HepG2 (cell line): ENCODE data around the gene AJUBA. TPM values are rescaled to one million over a fixed set of nuclear protein-coding genes. Genes with fewer than 3 reads are reported as not detected.

Experiments
- CC2D1A ChIP-seq: sonication (generic); formaldehyde crosslinking; IDR thresholded peaks from 2 replicates; pipeline ENCODE4 v1.8.1; 2023; ENCODE audit warnings: mild to moderate bottlenecking, missing genetic modification reagents
- FOSL2 ChIP-seq: sonication (generic); formaldehyde crosslinking; IDR thresholded peaks from 2 replicates; pipeline ENCODE4 v1.4.0; 2020; ENCODE audit warnings: missing genetic modification reagents
- HNRNPL ChIP-seq: fragments of 200-400 bp; formaldehyde crosslinking; IDR thresholded peaks from 2 replicates; pipeline ENCODE4 v1.6.1; 2017; ENCODE audit warnings: mild to moderate bottlenecking, low read depth, low read length
- IKZF4 ChIP-seq: sonication (generic); formaldehyde crosslinking; IDR thresholded peaks from 2 replicates; pipeline ENCODE4 v1.5.1; 2020; ENCODE audit warnings: borderline replicate concordance, mild to moderate bottlenecking, low read depth, missing genetic modification reagents; ENCODE audit errors: not compliant biosample characterization
- JUNB ChIP-seq: sonication (generic); formaldehyde crosslinking; IDR thresholded peaks from 2 replicates; pipeline ENCODE4 v1.8.0; 2022; ENCODE audit warnings: missing genetic modification reagents, mild to moderate bottlenecking, borderline replicate concordance
- REPIN1 ChIP-seq: sonication (generic); formaldehyde crosslinking; IDR thresholded peaks from 2 replicates; pipeline ENCODE4 v1.8.0; 2022; ENCODE audit warnings: missing genetic modification reagents, low read depth, mild to moderate bottlenecking, borderline replicate concordance
- SIN3B ChIP-seq: fragments of 150-350 bp; IDR thresholded peaks from 2 replicates; pipeline ENCODE4 v1.6.1; 2014; ENCODE audit warnings: low read length
- SMC3 ChIP-seq: IDR thresholded peaks from 2 replicates; pipeline ENCODE4 v1.6.1; 2011; ENCODE audit warnings: low read length, improper control_type of control experiment
- ZNF567 ChIP-seq: sonication (generic); formaldehyde crosslinking; IDR thresholded peaks from 2 replicates; pipeline ENCODE4 v1.8.1; 2023; ENCODE audit warnings: mild to moderate bottlenecking, missing genetic modification reagents, borderline replicate concordance
- ZNF598 ChIP-seq: sonication (generic); formaldehyde crosslinking; IDR thresholded peaks from 2 replicates; pipeline ENCODE4 v1.5.1; 2020; ENCODE audit warnings: mild to moderate bottlenecking, missing genetic modification reagents, borderline replicate concordance
- ZNF816 ChIP-seq: sonication (generic); formaldehyde crosslinking; IDR thresholded peaks from 2 replicates; pipeline ENCODE4 v1.8.0; 2022; ENCODE audit warnings: missing genetic modification reagents, mild to moderate bottlenecking, borderline replicate concordance
- polyA plus RNA-seq, 8 experiments: library from polyadenylated mRNA; depleted of rRNA in 3 of 8; stranded (reverse) in 7 of 8; unstranded in 1 of 8; fragments of >200 nt; fragmentation: Illumina TruSeq in 4 of 8; extraction: Trizol in 4 of 8; gene quantifications; 2 replicates each; pipeline versions ENCODE4 v1.2.1 to v1.2.3, GENCODE V29; 2011 to 2016; ENCODE audit warnings: low read depth in 4 of 8, missing spikeins in 1 of 8, mixed read lengths in 1 of 8; ENCODE audit not compliant: insufficient read depth in 1 of 8
- total RNA-seq, 5 experiments: library from RNA; depleted of rRNA; stranded (reverse); fragments of >200 nt; fragmentation: Illumina TruSeq; extraction: Trizol; gene quantifications; 2 replicates each; pipeline ENCODE4 v1.2.3, GENCODE V29; 2016; ENCODE audit warnings: low read depth in 1 of 5
- TF ChIP-seq, protein P1 (sequence below): sonication (generic); formaldehyde crosslinking; conservative IDR thresholded peaks from 2 replicates; pipeline ENCODE4 v1.4.0; 2020; ENCODE audit warnings: missing genetic modification reagents
- TF ChIP-seq, protein P2 (sequence below): sonication (generic); formaldehyde crosslinking; IDR thresholded peaks from 2 replicates; pipeline ENCODE4 v1.4.0; 2020; ENCODE audit warnings: mild to moderate bottlenecking, missing genetic modification reagents
- TF ChIP-seq, protein P3 (sequence below): sonication (generic); formaldehyde crosslinking; IDR thresholded peaks from 2 replicates; pipeline ENCODE4 v1.8.1; 2022; ENCODE audit warnings: low read depth, mild to moderate bottlenecking, missing genetic modification reagents
- TF ChIP-seq, protein P4 (sequence below): sonication (generic); formaldehyde crosslinking; conservative IDR thresholded peaks from 2 replicates; pipeline ENCODE4 v1.8.0; 2022; ENCODE audit warnings: mild to moderate bottlenecking, moderate library complexity, missing genetic modification reagents

Gene AJUBA
- total and polyA plus RNA-seq, 2 of the 13 experiments (the other 11 are each of a cell fraction or from before 2014, with no cell fraction given): 157 to 241 TPM

DNA sequence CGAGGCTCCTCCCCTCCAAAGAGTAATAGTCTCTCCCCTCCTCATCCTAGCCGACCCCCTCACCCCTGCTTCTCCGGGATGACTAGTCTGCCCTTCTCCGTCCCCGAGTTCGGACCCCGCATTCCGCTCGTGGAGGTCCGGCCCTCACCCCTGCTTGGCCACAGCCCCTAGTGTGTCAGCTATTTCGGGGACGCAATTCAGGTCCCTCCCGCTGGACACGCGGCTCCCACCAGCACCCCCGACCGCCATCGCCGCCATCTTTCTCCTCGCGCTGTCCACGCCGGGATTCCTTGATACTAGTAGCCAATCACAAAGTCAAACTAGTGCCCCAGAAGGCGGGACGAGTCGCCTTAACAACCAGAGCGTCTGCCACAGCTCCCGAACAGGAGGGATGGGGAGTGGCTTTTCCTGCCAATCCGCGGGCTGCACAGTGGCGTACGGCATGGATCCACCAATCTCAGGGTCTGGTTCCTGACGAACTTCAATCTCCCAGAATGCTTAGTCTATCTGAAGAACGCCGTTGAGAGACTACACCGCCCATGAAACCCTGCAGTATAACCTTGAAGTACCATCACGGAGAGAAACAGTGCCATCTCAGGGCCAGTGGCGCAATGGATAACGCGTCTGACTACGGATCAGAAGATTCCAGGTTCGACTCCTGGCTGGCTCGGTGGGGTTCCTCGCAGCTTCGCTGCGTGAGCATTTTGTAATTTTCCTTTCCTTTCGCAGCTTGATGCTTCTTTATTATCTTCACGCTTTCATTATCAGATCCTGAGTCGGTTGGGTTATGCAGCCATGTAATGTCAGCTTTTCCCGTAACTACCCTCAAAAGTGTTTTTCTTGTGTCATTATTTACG is 53.0 kb downstream of the AJUBA start, which contains the start of gene PRMT5 (continued):
- peak; percentile 81 for TF ChIP-seq FOSL2 (CRISPR knock-in tag)
- TF ChIP-seq, protein P1, sequence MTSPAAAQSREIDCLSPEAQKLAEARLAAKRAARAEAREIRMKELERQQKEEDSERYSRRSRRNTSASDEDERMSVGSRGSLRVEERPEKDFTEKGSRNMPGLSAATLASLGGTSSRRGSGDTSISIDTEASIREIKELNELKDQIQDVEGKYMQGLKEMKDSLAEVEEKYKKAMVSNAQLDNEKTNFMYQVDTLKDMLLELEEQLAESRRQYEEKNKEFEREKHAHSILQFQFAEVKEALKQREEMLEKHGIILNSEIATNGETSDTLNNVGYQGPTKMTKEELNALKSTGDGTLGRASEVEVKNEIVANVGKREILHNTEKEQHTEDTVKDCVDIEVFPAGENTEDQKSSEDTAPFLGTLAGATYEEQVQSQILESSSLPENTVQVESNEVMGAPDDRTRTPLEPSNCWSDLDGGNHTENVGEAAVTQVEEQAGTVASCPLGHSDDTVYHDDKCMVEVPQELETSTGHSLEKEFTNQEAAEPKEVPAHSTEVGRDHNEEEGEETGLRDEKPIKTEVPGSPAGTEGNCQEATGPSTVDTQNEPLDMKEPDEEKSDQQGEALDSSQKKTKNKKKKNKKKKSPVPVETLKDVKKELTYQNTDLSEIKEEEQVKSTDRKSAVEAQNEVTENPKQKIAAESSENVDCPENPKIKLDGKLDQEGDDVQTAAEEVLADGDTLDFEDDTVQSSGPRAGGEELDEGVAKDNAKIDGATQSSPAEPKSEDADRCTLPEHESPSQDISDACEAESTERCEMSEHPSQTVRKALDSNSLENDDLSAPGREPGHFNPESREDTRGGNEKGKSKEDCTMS (CRISPR knock-in tag): peak; percentile 81; the same call in 1 of the 2 replicates
- TF ChIP-seq ZNF567: peak; percentile 89
- TF ChIP-seq SIN3B: peak; percentile 86
- 0 out of 2 replicates have a peak, but pooled peaks have one; percentile 61 for TF ChIP-seq HNRNPL
- TF ChIP-seq, protein P2, sequence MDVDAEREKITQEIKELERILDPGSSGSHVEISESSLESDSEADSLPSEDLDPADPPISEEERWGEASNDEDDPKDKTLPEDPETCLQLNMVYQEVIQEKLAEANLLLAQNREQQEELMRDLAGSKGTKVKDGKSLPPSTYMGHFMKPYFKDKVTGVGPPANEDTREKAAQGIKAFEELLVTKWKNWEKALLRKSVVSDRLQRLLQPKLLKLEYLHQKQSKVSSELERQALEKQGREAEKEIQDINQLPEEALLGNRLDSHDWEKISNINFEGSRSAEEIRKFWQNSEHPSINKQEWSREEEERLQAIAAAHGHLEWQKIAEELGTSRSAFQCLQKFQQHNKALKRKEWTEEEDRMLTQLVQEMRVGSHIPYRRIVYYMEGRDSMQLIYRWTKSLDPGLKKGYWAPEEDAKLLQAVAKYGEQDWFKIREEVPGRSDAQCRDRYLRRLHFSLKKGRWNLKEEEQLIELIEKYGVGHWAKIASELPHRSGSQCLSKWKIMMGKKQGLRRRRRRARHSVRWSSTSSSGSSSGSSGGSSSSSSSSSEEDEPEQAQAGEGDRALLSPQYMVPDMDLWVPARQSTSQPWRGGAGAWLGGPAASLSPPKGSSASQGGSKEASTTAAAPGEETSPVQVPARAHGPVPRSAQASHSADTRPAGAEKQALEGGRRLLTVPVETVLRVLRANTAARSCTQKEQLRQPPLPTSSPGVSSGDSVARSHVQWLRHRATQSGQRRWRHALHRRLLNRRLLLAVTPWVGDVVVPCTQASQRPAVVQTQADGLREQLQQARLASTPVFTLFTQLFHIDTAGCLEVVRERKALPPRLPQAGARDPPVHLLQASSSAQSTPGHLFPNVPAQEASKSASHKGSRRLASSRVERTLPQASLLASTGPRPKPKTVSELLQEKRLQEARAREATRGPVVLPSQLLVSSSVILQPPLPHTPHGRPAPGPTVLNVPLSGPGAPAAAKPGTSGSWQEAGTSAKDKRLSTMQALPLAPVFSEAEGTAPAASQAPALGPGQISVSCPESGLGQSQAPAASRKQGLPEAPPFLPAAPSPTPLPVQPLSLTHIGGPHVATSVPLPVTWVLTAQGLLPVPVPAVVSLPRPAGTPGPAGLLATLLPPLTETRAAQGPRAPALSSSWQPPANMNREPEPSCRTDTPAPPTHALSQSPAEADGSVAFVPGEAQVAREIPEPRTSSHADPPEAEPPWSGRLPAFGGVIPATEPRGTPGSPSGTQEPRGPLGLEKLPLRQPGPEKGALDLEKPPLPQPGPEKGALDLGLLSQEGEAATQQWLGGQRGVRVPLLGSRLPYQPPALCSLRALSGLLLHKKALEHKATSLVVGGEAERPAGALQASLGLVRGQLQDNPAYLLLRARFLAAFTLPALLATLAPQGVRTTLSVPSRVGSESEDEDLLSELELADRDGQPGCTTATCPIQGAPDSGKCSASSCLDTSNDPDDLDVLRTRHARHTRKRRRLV: peak; percentile 91; the same call in 1 of the 2 replicates
- TF ChIP-seq REPIN1: peak; percentile 100
- TF ChIP-seq IKZF4: peak; percentile 96
- TF ChIP-seq JUNB (CRISPR knock-in tag): peak; percentile 79
- TF ChIP-seq, protein P3, sequence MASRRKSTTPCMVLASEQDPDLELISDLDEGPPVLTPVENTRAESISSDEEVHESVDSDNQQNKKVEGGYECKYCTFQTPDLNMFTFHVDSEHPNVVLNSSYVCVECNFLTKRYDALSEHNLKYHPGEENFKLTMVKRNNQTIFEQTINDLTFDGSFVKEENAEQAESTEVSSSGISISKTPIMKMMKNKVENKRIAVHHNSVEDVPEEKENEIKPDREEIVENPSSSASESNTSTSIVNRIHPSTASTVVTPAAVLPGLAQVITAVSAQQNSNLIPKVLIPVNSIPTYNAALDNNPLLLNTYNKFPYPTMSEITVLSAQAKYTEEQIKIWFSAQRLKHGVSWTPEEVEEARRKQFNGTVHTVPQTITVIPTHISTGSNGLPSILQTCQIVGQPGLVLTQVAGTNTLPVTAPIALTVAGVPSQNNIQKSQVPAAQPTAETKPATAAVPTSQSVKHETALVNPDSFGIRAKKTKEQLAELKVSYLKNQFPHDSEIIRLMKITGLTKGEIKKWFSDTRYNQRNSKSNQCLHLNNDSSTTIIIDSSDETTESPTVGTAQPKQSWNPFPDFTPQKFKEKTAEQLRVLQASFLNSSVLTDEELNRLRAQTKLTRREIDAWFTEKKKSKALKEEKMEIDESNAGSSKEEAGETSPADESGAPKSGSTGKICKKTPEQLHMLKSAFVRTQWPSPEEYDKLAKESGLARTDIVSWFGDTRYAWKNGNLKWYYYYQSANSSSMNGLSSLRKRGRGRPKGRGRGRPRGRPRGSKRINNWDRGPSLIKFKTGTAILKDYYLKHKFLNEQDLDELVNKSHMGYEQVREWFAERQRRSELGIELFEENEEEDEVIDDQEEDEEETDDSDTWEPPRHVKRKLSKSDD (CRISPR knock-in tag): peak; percentile 97
- no peak; the same call in 1 of the 2 replicates for TF ChIP-seq ZNF816 (CRISPR knock-in tag)
- TF ChIP-seq SMC3: peak; percentile 35; the same call in 1 of the 2 replicates
- peak; percentile 97; the same call in 1 of the 2 replicates for TF ChIP-seq ZNF598 (CRISPR knock-in tag)
- TF ChIP-seq, protein P4, sequence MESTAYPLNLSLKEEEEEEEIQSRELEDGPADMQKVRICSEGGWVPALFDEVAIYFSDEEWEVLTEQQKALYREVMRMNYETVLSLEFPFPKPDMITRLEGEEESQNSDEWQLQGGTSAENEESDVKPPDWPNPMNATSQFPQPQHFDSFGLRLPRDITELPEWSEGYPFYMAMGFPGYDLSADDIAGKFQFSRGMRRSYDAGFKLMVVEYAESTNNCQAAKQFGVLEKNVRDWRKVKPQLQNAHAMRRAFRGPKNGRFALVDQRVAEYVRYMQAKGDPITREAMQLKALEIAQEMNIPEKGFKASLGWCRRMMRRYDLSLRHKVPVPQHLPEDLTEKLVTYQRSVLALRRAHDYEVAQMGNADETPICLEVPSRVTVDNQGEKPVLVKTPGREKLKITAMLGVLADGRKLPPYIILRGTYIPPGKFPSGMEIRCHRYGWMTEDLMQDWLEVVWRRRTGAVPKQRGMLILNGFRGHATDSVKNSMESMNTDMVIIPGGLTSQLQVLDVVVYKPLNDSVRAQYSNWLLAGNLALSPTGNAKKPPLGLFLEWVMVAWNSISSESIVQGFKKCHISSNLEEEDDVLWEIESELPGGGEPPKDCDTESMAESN: peak; percentile 99
- peak; percentile 95; the same call in 1 of the 2 replicates for TF ChIP-seq CC2D1A
